Hindlimb muscle (tissue), 1 donor: ENCODE measurements around the gene SMAP2. TPM values are rescaled to one million over a fixed set of nuclear protein-coding genes. Genes with fewer than 3 reads are reported as not detected.
A peak's percentile ranks its signal among the peaks of the same experiment; 100 is the strongest.
"Not testable (repeated sequence)": the region's sequence is repeated elsewhere in the genome, so short reads cannot be mapped to it uniquely, and the experiment has no call there.

Source experiments
- DNase-seq: peaks from one replicate; pipeline ENCODE4 v3.0.0-alpha.2; 2013
- polyA plus RNA-seq: library from polyadenylated mRNA; unstranded; fragments of 120-200 nt; gene quantifications from one replicate; pipeline ENCODE4 v1.2.1, GENCODE V29; 2013; ENCODE audit not compliant: insufficient read length

The SMAP2 gene
- polyA plus RNA-seq, 1 donor = 16.3 TPM

DNA sequence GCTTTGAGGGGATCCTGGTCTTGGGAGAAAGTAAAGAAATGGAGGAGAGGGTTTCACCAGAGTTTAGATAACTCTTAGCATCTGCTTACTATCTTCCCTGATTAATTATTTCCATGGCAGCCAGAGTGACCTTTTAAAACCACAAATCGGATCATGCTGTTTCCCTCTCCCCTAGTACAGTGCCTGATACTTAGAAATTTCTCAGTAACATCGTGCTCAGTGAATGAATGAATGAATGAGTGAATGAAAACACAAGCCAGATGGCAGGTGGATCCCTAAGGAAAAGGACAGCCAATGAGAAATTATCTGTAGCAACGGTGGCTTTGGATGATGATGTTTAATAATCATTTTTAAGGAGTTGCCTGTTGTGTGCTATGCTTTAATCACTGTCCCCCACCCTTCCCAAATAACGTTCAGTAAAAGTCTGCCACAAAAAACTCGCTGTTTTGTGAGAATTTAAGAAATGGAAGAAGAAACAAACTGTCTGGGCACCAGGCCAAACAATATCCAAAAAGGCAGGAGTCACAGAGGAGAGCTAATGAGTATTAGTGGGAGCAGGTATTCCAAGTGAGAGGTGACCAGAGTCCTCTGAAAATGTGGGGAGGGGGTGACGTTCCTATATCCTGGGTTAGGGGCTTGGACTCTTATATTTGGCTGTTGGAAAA, 737 bp upstream of the SMAP2 start:
- DNase-seq = no peak

DNA sequence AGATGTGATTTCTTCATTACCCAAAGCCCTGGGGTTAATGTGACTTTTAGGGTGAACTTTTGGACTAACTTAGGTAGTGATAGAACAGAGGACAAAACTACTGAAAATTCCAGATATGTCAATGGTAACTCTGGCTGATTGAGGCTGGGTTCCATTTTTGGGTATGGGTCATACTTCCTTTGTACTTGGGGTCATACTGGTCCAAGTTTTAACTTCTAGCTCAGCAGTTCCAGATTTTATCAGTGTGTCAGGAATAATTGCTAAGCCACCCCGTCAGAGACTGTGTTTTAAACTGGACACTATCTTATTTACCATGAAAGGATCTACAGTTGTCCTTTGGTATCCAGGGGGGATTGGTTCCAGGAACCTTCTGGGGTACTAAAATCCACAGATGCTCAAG, 4.0 kb downstream of the SMAP2 start:
- no peak for DNase-seq

DNA sequence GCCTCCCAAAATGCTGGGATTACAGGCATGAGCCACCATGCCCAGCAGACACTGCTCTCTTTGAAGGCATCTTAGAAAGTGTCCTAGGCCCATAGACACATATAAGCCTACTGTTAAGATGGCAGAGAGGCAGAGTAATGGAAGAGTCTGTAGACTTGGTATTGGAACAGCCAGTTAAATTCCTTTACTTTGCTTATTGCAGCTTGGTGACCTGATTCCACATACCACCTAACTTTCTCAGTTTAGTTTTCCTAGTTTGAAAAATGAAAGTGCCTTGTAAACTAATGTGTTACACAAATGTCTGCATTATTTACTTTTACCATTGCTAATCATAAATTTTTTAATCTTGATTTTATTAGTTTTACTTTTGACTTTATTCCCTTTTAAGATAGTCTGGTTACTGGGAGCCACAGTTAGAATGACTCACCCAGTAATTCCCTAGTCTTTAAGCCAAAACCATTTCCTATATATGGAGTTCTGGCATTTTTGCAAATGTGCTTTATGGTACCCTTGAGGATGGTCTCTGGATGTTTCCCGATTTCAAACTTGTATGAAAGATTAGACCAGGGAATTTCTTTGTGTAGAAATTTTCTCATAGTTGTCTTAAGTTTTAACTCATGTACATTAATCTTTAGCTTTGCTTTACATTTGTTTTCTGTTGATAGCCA, 6.4 kb downstream of the SMAP2 start:
- DNase-seq = peak; percentile 65

- no peak for DNase-seq
Observed at GRCh38 chr1:40380817-40381216, 7.3 kb downstream of the SMAP2 start.

DNA sequence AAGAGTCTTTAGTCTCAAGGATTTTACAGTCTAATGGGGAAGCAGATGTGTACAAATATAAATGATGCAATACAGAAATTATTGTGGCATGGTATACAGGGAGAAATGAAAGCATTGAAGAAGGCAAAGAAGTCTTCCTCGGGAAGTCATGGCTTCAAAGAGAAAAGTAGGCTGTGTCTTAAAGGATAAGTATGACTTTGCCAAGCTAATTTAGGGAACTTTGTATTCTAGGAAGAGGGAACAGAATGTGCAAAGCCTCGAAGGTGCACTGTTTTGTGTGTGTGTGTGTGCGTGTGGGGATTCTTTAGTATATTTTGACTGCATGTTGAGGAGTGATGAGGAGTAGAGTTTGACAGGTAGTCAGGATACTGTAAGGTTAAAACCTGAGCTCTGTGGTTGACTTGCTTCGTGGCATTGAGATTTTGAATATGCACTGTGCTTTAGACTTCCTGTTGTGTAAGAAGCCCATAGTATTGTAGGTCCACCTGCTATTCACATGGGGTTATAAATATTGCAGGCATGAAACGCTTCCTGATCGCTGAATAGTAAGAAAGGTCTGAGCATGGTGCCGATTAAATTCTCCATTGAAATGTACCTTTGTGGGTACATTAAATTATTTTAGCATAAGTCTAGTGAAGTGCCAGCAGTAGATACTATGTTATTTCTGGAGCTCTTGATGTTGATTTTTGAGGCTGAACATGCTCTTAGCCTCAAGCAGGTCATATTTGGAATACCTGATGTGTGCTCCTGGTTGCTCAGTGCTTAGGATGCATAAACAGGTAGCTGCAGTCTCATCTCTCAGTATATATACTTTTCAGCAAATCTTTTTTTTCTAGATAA, 8.0 kb downstream of the SMAP2 start:
- DNase-seq = no peak

GRCh38 chr1:40382108-40382460, 8.6 kb downstream of the SMAP2 start:
- no peak for DNase-seq

DNA sequence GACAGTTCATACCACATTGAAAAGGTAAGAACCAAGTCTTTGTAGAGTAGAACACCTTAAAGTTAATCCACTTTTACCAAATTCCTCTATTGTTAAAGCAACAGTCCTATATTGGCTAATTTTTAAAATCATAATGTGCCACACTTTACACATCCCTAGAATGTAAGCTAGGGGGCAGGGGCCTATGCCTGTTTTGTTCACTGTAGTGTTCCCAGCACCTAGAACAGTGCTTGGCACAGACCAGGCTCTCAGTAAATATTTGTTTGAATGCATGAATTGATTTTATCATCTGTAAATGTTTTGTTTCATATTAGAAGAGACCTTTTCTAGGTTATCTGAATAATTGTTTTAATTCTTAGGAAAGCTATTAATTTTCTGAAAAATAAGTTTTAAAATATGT, 9.1 kb downstream of the SMAP2 start:
- DNase-seq = no peak

- no peak for DNase-seq
Observed at GRCh38 chr1:40383095-40383487, 9.6 kb downstream of the SMAP2 start.

GRCh38 chr1:40383488-40384412, 10.2 kb downstream of the SMAP2 start:
- no peak for DNase-seq

GRCh38 chr1:40384413-40384762, 10.9 kb downstream of the SMAP2 start:
- no peak for DNase-seq

- DNase-seq = no peak
Observed at GRCh38 chr1:40384887-40385286, 11.4 kb downstream of the SMAP2 start.

- DNase-seq = no peak
Observed at GRCh38 chr1:40385437-40386358, 12.2 kb downstream of the SMAP2 start.

DNA sequence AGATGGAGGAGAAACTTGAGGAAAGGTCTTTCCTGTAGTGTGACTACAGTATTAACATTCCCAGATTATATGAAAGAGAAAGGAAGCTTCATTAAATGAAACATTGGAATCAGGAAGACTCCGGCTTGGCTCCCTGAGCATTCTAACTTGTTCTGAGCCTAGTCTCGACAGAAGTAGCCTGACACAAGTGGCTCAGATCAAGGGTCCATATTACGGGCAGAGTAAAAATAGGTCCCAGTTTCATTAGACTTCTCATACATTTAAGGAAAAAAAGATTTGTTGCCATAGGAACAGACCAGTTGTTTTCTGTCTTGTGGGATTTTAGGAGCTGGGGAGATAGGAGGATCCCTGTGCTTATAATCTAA, 12.8 kb downstream of the SMAP2 start:
- DNase-seq = no peak

DNA sequence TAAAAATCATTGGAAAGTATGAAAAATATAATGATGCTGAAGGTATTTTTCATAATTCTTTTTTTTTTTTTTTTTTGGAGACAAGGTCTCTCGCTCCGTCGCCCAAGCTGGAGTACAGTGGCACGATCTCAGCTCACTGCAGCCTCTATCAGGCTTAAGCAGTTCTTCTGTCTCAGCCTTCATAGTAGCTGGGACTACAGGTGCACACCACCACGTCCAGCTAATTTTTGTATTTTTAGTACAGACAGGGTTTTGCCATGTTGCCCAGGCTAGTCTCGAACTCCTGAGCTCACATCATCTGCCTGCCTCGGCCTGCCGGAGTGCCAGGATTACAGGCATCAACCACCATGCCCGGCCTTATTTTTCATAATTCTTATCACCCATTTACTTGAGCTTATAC, 13.3 kb downstream of the SMAP2 start:
- no peak for DNase-seq

GRCh38 chr1:40387381-40388306, 14.1 kb downstream of the SMAP2 start:
- DNase-seq = not testable (repeated sequence)

DNA sequence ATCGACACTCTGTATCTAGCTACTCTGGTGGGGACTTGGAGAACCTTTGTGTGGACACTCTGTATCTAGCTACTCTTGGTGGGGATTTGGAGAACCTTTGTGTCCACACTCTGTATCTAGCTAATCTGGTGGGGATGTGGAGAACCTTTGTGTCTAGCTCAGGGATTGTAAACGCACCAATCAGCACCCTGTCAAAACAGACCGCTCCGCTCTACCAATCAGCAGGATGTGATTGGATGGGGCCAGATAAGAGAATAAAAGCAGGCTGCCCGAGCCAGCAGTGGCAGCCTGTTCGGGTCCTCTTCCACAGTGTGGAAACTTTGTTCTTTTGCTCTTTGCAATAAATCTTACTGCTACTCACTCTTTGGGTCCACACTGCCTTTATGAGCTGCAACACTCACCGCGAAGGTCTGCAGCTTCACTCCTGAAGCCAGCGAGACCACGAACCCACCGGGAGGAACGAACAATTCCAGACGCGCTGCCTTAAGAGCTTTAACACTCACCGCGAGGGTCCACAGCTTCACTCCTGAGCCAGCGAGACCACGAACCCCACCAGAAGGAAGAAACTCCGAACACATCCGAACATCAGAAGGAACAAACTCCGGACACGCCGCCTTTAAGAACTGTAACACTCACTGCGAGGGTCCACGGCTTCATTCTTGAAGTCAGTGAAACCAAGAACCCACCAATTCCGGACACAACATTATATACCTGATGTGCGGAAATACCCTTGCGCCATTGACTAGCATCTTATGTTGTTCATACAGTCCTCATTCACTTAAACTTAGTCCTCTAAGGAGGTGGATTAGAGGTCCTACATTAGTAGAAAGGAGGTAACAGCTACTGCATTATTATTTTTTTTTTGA, 15.2 kb downstream of the SMAP2 start:
- not testable (repeated sequence) for DNase-seq

GRCh38 chr1:40389322-40389803, 15.8 kb downstream of the SMAP2 start:
- no peak for DNase-seq

DNA sequence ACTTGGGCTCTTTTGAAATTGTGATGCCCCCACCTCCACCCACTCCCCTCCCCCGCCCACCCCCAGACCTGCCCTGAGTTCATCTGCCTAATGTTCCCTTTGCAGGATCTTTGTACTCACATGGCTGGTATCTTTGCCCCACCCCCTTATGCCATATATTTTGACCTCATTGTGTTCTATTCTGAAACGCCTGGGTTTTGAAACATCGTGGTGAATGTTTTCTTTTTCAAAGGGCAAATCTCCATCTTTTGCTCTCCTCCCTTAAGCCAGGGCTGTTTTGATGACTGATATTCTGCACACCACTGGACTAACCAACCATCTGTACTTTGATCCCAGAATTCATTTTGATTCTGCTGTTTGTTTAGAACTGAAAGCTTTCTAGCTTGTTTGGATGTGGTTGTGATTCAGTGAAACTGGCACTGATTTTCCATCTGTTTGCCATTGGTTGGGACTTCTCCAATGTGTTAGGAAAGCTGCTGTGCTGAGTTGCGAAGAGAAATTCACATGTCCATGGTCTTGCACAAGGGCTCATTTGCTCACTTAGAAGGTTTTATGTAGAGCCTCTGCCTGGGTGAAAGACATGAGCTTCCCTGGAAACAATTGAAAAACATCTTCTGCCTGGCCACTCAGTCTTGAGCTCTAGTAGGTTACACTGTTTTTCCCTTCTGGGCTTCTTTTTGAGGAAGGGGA, 16.5 kb downstream of the SMAP2 start:
- DNase-seq = no peak

GRCh38 chr1:40390857-40391256, 17.3 kb downstream of the SMAP2 start:
- no peak for DNase-seq
